IPS DF 4.7 (cell line): ENCODE measurements around the gene COL25A1.
"Not testable (repeated sequence)": the region's sequence is repeated elsewhere in the genome, so short reads cannot be mapped to it uniquely, and the experiment has no call there.

Experiments used
- DNase-seq: peaks from one replicate; pipeline ENCODE4 v3.0.0-alpha.2; 2013; ENCODE audit warnings: low spot score; ENCODE audit errors: extremely low read depth

COL25A1 gene

DNA sequence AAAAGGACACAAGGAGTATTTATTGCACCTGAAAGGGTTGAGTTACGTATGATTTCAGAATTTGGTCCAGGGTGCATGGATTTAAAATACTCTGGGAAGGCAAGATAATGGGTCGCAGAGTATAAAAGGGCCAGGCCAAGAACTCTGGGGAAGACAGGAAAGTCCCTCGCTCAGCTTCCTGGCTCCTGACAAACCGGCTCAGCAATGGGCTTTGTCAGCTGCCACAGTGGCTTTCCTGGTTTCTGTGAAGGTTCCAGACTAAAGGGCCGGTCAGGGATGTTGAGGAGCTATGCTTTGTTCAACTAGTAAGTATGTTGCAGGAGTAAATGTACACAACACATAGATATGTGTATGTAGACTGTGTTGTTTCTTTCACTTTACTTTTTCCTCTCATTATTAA, 385.2 kb downstream of the COL25A1 start:
- no peak for DNase-seq

DNA sequence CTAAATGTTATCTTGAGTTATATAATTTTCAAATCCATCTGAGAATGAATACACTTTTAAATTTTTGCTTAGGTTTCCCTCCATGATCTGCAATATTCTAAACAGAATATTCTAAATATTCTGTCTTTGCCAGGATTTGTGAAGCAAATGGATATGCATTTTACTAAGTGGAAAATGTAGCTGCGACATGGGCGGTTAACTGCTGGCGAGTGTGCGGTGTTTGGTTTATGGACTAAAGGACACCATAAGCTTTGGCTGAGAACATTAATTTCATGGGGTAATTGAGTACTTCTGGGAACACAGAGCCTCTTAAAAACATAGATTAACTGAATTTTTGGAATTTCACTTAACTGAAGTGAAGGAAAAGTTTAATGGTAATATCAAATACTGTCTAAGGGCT, 385.8 kb downstream of the COL25A1 start:
- DNase-seq: no peak

DNA sequence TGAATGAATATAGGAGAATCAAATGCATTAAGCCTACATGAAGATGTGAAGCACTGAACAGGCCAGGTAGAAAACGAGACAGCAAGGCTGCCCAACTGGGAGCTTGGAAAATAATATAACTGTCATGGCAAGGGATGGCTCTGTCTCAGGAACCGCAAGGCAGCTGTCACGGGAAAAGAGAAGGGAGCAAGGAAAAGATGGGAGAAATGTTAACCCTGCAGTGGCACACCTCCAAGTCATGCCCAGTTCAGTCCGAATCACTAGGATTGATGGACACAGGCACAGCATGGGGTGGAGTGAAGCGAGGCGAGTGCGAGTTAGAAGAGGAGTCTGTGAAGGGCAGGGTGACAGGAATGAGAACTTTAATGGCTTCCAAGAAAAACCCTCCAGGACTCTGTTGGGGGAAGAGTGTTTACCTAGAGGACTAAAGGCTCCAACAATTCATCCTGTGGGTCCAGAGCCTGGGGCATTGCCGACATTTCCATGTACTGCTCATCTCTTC, 395.5 kb downstream of the COL25A1 start:
- no peak for DNase-seq

DNA sequence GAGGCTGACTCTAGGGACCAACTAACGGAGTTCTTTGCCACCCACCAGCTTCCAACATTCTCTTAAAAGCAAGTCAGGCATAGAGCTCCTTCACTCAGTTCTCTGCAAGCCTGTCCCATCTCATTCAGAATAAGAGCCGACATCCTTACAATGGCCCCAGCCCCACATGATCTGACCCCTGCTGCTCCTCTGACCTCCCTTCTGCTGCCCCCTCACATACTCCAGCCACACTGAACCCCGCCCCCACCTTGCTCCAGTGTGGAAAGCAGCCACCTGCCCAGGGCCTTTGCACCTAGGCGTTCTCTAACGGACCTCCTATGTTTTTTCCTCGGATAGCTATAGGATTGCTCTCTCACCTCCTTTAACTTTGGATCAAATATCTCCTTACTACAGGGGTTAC, 396.5 kb downstream of the COL25A1 start:
- DNase-seq: no peak

DNA sequence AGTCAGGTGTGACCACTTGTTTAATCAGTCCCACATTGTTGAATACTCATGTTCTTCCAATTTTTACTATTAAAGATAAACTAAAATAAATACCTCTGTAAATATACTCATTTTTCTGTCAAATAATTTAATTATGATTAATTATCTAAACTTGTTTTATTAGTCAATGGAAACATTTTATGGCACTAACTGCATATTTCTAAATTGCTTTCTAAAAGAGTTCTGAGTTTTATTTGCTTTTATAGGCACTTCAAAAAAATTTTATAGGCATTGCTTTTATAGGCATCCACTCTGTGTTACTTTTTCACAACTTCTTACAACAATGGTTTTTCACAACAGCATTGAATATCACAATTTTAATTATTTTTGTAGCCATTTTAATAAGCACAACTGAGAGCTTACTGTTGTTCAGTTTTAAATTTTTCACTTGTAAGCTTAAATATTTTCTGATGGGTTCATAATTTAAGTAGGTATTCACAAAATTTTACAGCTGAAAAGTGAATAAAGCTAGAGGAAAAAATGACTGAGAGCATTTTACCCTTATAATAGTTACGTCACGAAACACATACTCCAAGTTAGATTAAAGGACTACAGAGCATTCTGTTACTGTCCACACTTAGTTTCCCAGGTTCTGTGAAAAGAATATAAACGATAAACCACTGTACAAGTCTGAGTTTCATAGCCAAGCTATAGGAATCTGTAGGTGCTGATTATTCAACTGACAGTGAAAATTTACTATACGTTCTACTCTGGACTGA, 398.8 kb downstream of the COL25A1 start:
- DNase-seq: no peak

DNA sequence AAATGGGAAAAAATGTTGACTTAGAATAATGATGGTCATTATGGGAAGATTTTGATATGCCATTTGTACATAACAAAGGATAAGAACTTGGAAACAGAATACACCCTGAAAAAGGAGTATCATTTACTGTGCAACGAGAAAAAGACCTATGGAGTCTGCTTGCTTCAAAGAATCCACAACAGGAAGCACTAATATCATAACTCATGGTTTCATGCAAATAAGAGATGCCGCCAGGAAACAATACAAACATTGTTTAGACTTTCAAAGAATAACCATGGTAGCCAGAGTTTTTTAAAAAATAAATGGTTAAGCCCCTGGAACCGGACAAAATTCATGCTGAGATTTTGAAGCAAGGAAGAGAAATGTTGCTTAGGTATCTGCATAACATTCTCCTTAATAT, 399.7 kb downstream of the COL25A1 start:
- no peak for DNase-seq

DNA sequence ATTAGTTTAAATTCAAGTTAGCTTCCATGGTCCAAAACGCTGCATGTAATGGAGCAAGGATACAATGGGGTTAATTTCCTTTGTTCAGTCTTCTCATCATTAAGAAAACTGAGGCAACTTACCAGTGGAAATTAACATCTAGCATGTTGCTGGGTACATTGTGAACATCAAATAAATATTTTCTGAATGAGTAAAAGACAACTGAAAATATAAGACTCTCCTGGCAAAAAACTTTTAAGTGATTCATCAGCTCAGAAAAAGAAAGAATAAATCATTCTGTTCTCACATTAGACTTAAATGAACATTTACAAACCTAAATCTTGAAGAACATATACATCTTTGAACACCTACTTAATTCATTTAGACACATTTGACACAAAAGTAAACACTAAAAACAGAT, 401.2 kb downstream of the COL25A1 start:
- no peak for DNase-seq

DNA sequence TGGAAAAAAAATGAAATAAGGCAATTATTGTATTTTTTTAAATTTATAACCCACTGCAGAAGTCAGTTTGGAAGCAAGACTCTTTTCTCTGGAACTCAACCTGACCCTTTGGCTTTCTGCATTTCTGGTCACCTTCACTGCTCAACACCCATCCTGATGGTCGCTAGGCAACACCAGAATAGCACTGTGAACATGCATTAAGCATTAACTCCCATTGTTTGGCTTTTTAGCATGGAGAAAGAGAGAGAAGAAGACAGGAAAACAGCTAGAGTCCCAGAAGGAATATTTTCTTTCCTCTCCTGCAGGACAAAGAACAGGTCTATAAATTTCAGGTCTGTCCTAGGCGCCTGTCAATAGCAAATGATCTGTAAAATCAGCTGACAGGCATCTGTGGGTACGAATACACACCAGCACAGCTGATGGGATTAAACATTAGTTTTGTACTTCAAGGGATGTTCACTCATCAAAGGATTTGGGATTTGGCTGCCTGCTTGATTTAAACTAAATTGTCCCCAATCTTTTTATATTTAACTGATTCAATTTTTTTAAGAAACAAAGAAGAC, 402.4 kb downstream of the COL25A1 start:
- no peak for DNase-seq

DNA sequence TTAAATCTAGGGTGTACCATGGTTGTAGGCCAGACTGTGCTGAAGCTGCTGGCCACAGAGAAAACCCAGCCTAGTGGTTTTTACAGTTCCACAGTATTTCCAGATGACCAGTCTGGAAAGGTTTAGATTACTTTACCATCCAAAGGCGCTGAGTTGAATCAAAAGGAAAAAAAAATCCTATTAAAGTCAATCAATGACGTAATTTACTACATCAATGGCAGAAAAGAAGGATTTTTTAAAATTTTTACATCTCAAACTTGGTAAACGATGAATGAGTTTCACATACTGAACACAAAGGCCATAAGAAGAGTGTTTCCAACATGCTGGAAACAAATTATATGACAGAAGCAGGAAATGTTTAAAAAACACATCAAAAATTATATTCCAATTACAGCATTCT, 409.0 kb downstream of the COL25A1 start:
- DNase-seq: no peak

DNA sequence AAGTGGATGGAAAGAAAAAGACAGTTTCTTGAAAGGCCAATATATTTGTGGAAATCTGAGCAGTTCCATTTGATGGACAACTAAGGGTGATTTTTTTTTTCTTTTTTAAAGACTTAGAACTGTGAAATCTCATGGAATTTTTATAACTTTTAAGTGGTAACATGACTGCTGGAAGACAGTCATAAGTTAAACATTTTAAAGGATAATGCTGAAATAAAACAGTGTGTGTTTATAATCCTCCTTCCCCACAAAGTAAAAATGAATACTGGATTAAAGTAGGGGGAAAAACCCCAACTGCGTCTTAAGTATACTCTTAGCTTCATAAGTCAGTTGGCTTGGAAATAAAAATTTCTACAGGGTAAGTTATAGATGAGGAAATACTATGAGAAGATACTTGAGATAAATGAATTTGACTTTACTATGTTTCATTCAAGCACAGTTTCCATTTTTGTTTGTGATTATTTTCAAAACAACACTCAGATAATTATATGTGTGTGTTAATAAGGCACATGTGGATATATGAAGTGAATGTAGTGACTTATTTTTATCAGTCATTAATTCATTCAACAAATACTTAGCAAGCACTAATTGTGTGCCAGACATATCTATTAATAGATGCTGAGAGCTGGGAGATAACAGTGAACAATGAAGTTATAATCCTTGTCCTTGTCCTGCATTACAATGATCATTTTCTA, 410.4 kb downstream of the COL25A1 start:
- DNase-seq: no peak

DNA sequence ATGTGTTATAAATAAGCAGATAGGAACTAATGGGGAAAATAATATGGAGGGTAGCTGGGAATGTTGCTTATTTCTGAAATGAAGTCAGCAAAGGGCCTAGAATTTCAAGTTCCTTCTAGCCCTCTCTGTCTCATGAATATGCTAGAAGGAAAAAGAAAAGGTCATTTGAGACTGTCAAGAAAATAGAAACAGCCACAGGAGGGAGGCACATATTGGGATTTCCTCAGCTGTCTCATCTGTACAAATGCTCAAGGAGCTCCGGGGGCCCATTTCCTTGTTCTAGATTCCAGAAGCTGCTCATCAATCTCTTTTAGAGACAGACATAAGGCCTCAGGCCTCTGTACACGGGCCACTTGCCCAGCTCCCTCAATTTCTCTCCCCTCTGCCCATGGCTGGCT, 412.0 kb downstream of the COL25A1 start:
- no peak for DNase-seq

DNA sequence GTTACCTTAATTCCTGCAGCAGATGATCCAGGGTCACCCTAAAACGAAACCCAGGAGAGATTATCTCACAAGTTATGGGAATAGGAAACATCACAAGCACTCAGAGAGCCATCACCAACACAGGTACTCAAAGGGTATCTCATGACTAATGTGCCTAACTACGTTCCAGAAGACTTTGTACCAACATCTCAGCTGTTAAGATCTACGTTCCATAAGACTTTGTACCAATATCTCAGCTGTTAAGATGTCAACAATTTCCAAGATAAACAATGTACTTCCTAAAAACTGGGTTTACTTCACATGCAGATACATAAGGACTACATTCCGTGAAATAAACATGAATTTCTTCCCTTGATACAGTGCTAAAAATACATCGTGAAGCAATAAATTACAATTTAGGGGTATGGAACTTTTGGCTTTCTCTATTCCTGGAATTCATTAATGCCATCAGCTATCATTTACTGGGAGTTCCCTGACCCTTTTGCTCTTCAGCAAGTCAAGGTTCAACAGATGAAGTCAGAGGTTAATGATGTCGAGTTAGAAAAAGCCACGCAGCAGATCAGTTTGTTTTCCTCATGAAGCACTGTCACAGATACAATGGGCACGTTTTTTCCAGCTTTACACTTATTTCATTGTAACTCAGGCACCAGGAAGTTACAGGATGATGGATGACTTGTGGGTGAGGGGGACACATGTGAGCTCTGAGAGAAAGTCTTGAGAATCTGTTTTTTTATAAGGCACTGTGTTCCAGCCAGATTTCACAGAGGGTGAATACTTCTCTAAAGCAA, 412.6 kb downstream of the COL25A1 start:
- DNase-seq: no peak

DNA sequence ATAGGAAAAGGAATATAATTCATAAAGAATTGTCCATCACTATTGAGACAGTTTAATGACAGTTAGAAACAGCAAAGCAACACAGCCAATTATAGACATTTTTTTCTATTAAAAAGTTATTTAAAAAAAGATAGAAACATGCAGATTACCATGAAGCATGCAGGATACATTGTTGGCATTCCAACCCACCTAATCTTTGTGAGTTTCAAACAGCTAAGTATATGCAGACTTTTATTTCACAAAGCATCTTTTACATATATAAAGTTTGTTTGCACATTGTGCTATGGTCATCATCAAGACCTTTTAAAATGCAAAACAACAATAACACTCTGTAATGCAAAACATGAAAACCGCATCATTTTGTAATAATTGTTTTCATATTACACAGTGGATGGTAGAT, 413.7 kb downstream of the COL25A1 start:
- no peak for DNase-seq

DNA sequence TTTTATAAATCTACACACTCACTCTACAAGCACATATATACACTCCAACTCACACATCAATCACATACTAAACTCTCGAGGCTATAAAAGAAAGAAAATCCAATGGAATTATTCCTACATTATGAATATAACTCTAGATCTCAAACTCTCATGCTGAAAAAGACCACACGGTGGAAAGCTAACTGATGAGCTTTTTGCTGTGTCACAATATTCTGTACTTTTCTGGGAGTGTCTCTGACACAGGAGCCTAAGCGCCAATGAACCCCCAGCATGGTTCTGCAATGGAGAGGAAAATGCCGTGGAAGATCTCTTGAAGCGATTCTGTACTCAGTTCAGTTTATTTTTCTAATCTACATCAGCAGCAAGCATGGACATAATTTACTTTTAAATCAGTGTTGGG, 415.4 kb downstream of the COL25A1 start:
- DNase-seq: no peak

DNA sequence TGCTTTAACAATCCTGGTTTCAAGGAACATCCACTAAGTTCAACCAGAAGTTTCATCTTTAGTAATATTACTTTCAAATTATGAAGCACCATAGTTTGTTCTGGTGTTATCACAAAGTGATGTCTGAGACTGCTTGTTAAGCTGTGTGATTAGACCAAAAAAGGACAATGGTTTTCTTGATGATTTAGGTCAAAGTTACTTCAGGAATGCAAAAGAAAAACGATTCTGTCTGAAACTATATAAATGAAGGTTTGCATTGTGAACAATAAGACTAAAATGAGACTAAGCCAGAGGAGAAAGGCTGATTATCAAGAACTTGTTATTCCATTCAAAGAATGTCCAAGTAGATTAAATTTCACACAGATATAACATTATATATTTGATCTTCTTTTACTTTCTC, 417.2 kb downstream of the COL25A1 start:
- no peak for DNase-seq

DNA sequence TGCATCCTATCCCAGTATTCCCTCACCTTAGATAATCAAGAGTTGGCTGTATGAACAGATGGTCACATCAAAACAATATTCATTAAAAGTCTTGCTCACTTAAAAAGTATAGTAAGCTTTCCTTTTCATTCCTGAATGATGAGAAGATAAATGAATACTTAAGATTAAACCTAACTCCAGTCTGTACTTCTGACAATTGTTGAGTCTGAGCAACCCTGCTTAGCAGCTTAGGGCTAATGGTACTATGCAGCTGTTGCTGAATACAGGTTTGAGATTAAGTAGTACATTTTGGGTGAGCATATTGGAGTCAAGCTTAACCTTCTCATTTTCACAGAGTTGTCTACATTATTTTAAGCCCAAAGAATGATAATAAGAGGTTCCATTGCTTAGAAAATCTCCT, 417.9 kb downstream of the COL25A1 start:
- no peak for DNase-seq

DNA sequence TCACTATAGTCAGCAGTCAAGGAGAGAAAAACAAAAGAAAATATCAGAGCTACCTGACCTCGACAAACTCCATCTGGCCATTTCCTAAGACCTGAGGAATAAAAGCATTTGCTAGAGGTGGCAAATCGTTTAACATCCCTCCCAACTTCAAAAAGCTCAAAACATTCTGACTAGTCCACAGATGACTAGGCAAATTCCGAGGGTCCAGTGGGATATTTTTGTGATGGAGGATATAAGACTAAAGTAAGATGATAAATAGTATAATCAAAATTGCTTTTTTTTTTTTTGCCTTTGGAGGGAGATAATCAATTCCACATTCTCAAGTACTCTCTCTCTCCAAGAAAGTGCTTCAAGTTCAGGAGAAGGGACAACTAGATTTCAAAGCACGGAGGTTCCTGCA, 420.5 kb downstream of the COL25A1 start:
- DNase-seq: no peak

DNA sequence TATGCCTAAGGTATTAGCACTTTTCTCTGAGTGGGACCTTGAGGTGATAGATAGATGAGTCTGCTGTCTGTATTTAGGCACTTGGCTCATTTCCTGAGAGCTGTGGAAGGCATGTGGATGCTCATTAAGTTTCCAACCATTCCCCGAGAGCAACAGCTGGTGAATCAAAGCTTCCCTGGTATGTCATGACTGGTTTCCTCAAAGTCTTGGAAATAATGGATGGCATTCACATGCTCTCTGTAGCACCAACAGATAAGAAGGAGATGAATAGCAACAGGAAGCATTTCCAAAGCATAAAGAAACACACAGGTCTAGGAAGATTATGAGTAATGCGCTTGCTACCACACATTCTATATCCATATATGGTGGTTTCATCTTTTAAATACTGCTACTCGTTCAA, 421.3 kb downstream of the COL25A1 start:
- no peak for DNase-seq

DNA sequence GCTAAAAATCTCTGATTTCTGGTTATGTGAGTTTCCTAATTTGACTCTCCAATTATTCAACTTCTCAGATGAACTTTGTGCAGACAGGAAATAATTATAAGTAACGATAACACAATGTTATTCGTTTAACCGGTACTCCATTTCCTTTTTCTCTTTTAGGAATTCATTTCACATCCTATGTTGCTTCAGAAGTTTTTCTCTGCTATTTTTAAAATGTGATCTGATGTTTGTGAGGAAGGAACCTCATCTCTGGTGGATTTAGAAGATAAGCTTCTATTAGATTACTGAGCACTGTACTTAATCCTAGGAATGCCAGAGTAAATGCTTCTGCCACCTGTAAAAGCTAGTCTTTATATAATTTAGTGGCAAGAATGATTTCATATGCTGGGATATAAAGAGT, 423.7 kb downstream of the COL25A1 start:
- DNase-seq: no peak

DNA sequence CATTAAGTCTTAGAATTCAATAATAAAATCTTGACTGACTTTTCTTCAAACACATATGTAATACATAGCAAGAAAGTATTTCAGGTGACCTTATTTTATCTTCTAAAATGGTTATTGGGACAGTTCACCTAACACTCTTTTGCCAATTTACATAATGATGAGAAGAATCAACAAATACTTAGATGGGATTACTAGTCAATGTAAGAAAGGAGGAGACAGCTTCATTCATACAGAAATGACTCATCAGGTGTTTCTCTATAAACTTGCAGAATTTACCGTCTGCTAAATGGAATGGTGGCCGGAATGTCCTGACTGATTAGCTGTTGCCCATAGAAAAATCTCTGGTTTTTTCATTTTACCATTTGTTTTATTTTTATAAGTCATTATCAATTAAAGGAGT, 424.6 kb downstream of the COL25A1 start:
- DNase-seq: no peak

DNA sequence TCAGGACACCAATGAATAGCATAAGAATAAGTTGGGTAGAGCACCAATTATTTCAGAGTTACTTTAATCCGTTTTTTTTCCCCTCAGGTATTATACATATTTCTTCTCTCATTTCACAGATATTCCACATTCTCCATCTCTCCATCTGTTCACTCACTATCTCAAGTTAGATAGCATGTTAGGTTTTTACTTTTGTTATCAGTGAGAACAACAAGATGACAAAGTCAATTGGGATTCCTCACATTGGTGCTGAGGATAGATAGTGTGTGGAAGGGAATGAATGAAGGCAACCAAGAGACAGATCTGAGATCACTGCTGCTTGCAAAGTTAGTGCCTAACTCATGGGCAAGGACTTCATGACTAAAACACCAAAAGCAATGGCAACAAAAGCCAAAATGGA, 427.7 kb downstream of the COL25A1 start:
- DNase-seq: no peak

DNA sequence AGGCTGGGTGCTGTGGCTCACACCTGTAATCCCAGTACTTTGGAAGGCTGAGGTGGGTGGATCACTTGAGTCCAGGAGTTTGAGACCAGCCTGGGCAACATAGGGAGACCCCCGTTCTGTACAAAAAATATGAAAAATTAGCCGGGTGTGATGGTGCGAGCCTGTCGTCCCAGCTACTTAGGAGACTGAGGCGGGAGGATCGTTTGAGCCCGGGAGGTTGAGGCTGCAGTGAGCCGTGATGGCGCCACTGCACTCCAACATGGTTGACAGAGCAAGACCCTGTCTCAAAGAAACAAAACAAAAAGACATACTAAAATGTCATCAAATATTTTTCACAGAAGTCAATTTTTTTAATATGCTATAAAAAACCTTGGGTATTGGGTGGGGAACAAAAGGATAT, 432.5 kb downstream of the COL25A1 start:
- not testable (repeated sequence) for DNase-seq
